GM21723 (cell line): ENCODE data around the gene RBBP8.
A peak's percentile ranks its signal among the peaks of the same experiment; 100 is the strongest.
"Not testable (repeated sequence)": the region's sequence is repeated elsewhere in the genome, so short reads cannot be mapped to it uniquely, and the experiment has no call there.

Experiments used
- ATAC-seq: cut with Tn5 transposase; IDR thresholded peaks from one replicate; pipeline ENCODE4 v1.9.1; 2021; ENCODE audit warnings: mild to moderate bottlenecking, moderate library complexity; ENCODE audit not compliant: unreplicated experiment

The RBBP8 gene

GRCh38 chr18:22933206-22933965, at the start of gene RBBP8:
RBBP8 (plus strand) TSS chr18:22933328; CDS start chr18:22936852, 3,524 bp downstream.
- peak; percentile 78 for ATAC-seq

GRCh38 chr18:22883827-22884226, 49.3 kb upstream of the RBBP8 start:
- no peak for ATAC-seq

GRCh38 chr18:22885694-22886093, 47.4 kb upstream of the RBBP8 start:
- not testable (repeated sequence) for ATAC-seq

- no peak for ATAC-seq
Measured at GRCh38 chr18:22899421-22899820, 33.7 kb upstream of the RBBP8 start.

- ATAC-seq = no peak
Measured at GRCh38 chr18:22900558-22901238, 32.4 kb upstream of the RBBP8 start.

- ATAC-seq = no peak
Measured at GRCh38 chr18:22902093-22902492, 31.0 kb upstream of the RBBP8 start.

GRCh38 chr18:22903248-22903647, 29.9 kb upstream of the RBBP8 start:
- not testable (repeated sequence) for ATAC-seq

- ATAC-seq = no peak
Measured at GRCh38 chr18:22912149-22912548, 21.0 kb upstream of the RBBP8 start.

- no peak for ATAC-seq
Measured at GRCh38 chr18:22912835-22913234, 20.3 kb upstream of the RBBP8 start.

GRCh38 chr18:22913861-22914260, 19.3 kb upstream of the RBBP8 start:
- no peak for ATAC-seq

- no peak for ATAC-seq
Measured at GRCh38 chr18:22914633-22915032, 18.5 kb upstream of the RBBP8 start.

- no peak for ATAC-seq
Measured at GRCh38 chr18:22915337-22915736, 17.8 kb upstream of the RBBP8 start.

- ATAC-seq = no peak
Measured at GRCh38 chr18:22921772-22922171, 11.4 kb upstream of the RBBP8 start.

- ATAC-seq = no peak
Measured at GRCh38 chr18:22924589-22924988, 8.5 kb upstream of the RBBP8 start.

GRCh38 chr18:22926454-22926853, 6.7 kb upstream of the RBBP8 start:
- ATAC-seq = no peak

GRCh38 chr18:22928339-22928738, 4.8 kb upstream of the RBBP8 start:
- no peak for ATAC-seq

- ATAC-seq = peak; percentile 46
Measured at GRCh38 chr18:22930089-22930713, 2.9 kb upstream of the RBBP8 start.

- peak; percentile 34 for ATAC-seq
Measured at GRCh38 chr18:22932885-22933205, 283 bp upstream of the RBBP8 start.

GRCh38 chr18:22933966-22934423, 867 bp downstream of the RBBP8 start:
- ATAC-seq = peak; percentile 25

- ATAC-seq = no peak
Measured at GRCh38 chr18:22934789-22935188, 1.7 kb downstream of the RBBP8 start.

GRCh38 chr18:22935431-22935830, 2.3 kb downstream of the RBBP8 start:
- no peak for ATAC-seq

- ATAC-seq = no peak
Measured at GRCh38 chr18:22936515-22936914, 3.4 kb downstream of the RBBP8 start.
